GM21717 (cell line): Measurements from ENCODE around the gene SLC12A2.
A peak's percentile ranks its signal among the peaks of the same experiment; 100 is the strongest.

Source experiments
- ATAC-seq: cut with Tn5 transposase; IDR thresholded peaks from one replicate; pipeline ENCODE4 v1.9.1; 2021; ENCODE audit warnings: mild to moderate bottlenecking, moderate library complexity; ENCODE audit not compliant: unreplicated experiment

SLC12A2 gene

GRCh38 chr5:128158342-128158741 lies 74.8 kb downstream of the SLC12A2 start:
- ATAC-seq, result no peak

- ATAC-seq, result no peak
Observed at GRCh38 chr5:128163991-128164390, 80.4 kb downstream of the SLC12A2 start.

GRCh38 chr5:128169401-128170017 lies 85.9 kb downstream of the SLC12A2 start:
- ATAC-seq, result no peak

GRCh38 chr5:128172102-128172501 lies 88.5 kb downstream of the SLC12A2 start:
- ATAC-seq, result no peak

GRCh38 chr5:128174951-128175350 lies 91.4 kb downstream of the SLC12A2 start:
- no peak for ATAC-seq

- no peak for ATAC-seq
Observed at GRCh38 chr5:128192368-128192767, 108.8 kb downstream of the SLC12A2 start.

- ATAC-seq, result no peak
Observed at GRCh38 chr5:128193665-128194390, 110.3 kb downstream of the SLC12A2 start.

GRCh38 chr5:128195316-128195715 lies 111.8 kb downstream of the SLC12A2 start:
- no peak for ATAC-seq

- ATAC-seq, result no peak
Observed at GRCh38 chr5:128196080-128196479, 112.5 kb downstream of the SLC12A2 start.

GRCh38 chr5:128196791-128197190 lies 113.2 kb downstream of the SLC12A2 start:
- no peak for ATAC-seq

- no peak for ATAC-seq
Observed at GRCh38 chr5:128197896-128198522, 114.4 kb downstream of the SLC12A2 start.

GRCh38 chr5:128199104-128199503 lies 115.5 kb downstream of the SLC12A2 start:
- ATAC-seq, result no peak

GRCh38 chr5:128199611-128200010 lies 116.0 kb downstream of the SLC12A2 start:
- no peak for ATAC-seq

- ATAC-seq, result peak; percentile 92
Observed at GRCh38 chr5:128201065-128201926, 117.7 kb downstream of the SLC12A2 start.

GRCh38 chr5:128202320-128202719 lies 118.8 kb downstream of the SLC12A2 start:
- no peak for ATAC-seq

GRCh38 chr5:128208436-128208835 lies 124.9 kb downstream of the SLC12A2 start:
- ATAC-seq, result no peak

GRCh38 chr5:128212191-128212806 lies 128.7 kb downstream of the SLC12A2 start:
- no peak for ATAC-seq

GRCh38 chr5:128213340-128213739 lies 129.8 kb downstream of the SLC12A2 start:
- ATAC-seq, result peak; percentile 62

GRCh38 chr5:128213833-128214232 lies 130.3 kb downstream of the SLC12A2 start:
- no peak for ATAC-seq

GRCh38 chr5:128216285-128216684 lies 132.7 kb downstream of the SLC12A2 start:
- no peak for ATAC-seq
